ENCODE data around the gene AHRR.

DNA sequence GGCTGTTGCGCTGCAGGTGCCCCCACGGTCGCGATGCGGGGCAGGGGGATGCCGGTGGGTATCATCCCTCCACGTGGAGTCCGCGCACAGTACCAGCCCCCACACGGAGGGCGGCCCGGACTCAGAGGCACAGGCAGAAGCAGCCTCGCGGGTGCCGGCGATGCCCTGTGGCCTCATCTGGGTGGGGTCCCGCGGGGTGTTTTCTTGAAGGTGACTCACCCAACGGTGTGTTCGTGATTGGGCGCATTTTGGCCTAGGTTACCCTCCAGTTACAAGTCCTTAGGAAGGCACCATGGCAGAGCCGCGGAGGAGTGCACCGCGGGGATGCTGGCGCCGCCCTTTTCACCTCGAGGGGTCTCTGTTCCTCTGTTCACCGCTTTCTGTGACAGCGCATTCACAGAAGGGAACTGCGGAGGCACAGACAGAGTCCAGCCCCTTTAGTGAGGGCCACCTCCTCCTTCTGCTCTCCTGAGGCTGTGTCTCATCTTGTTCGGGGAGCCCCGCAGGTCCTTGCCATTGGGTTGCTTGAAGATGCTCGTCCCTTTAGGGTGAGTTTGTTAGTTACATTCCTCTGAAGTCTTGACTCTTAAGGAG, 99.9 kb downstream of the AHRR start:
- TF ChIP-seq, protein P1, sequence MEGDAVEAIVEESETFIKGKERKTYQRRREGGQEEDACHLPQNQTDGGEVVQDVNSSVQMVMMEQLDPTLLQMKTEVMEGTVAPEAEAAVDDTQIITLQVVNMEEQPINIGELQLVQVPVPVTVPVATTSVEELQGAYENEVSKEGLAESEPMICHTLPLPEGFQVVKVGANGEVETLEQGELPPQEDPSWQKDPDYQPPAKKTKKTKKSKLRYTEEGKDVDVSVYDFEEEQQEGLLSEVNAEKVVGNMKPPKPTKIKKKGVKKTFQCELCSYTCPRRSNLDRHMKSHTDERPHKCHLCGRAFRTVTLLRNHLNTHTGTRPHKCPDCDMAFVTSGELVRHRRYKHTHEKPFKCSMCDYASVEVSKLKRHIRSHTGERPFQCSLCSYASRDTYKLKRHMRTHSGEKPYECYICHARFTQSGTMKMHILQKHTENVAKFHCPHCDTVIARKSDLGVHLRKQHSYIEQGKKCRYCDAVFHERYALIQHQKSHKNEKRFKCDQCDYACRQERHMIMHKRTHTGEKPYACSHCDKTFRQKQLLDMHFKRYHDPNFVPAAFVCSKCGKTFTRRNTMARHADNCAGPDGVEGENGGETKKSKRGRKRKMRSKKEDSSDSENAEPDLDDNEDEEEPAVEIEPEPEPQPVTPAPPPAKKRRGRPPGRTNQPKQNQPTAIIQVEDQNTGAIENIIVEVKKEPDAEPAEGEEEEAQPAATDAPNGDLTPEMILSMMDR (IDR thresholded peaks at IDR 0.05): no peak
- no peak for TF ChIP-seq POLR2A (IDR thresholded peaks at IDR 0.05)
